GM19438 (cell line): ENCODE results near the gene CPA4.

Experiments
- ATAC-seq: cut with Tn5 transposase; IDR thresholded peaks from one replicate; pipeline ENCODE4 v1.9.1; 2021; ENCODE audit warnings: low read depth; ENCODE audit not compliant: unreplicated experiment

The CPA4 gene

DNA sequence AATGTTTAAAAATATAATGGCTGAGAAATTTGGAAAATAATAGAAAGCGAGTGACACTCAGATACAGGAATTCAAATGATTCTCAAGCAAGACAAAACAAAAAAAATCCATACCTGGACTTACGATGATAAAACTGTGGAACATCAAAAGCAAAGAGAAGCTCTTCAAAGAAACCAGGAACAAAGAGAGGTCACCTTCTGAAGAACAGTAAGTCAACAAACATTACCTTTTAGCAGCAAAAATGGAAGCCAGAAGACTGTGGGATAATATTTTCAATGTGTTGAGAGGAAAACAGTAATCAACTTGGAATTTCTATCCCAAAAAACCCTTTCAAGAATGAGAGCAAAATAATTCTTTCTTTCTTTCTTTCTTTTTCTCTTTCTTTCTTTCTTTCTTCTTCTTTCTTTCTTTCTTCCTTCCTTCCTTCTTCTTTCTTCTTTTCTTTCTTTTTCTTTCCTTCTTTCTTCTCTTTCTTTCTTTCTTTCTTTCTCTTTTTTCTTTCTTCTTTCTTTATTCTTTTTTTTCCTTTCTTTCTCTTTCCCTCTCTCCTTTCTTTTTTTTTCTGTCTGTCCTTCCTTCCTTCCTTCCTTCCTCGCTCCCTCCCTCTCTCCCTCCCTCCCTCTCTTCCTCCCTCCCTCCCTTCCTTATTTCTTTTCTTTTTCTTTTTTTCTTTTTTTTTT lies 49.9 kb downstream of the CPA4 start:
- ATAC-seq, result no peak

GRCh38 chr7:130344271-130344866 lies 51.4 kb downstream of the CPA4 start, which contains the start of gene CPA5:
Gene CPA5 (plus strand): TSS chr7:130344816. CDS start chr7:130346486, 1,670 bp downstream.
- no peak for ATAC-seq

- no peak for ATAC-seq
Observed at GRCh38 chr7:130345136-130345535, 52.2 kb downstream of the CPA4 start.

- no peak for ATAC-seq
Observed at GRCh38 chr7:130345725-130346124, 52.8 kb downstream of the CPA4 start.

DNA sequence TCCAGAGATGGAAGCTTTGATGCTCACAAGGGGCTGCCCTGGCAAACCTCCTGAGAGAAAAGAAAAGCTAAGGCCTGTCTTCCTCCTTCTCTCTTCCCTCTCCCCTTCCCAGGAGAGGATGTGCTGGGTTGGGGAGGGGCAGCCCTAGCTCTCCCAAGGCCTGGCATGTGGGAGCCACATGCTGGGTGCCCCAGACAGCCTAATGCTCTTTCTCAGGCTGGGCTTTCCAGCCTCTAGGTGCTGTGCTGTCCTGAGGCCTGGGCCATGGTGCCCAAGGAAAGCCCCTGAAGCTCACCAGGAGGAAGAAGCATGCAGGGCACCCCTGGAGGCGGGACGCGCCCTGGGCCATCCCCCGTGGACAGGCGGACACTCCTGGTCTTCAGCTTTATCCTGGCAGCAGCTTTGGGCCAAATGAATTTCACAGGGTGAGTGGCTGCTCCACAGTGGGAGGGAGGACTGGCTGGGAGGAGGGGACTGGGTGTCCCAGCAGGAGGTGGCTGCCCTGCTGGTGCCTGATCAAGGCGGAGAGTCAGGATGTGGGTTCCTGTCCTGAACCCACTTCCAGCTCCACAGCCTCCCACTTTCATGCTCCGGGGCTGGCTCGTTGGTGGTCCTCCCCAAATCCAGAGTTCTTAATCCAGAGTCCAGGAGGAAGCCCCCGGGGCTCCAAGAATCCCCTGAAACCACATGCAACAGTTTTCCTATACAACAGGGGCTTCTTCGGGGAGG lies 53.4 kb downstream of the CPA4 start:
- no peak for ATAC-seq

DNA sequence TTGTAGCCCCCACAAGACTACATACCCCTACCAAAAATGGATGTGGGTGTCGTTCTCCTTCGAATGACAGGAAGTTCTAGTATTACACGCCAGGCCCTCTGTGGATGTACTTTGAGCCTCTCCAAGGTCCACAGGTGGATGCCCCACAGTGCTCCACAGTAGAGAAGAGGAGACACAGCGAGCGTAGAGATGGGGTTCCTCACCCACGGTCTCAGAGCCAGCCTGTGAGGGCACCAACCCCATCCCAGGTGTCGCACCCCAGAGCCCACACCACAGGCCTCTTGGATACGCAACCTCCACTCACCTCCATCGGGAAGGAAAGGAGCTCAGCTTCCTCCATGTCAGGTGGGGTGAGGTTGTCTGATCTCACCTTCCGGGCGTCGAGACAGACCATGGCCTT lies 54.0 kb downstream of the CPA4 start:
- no peak for ATAC-seq

- no peak for ATAC-seq
Observed at GRCh38 chr7:130349911-130350782, 57.2 kb downstream of the CPA4 start.

- no peak for ATAC-seq
Observed at GRCh38 chr7:130350945-130351790, 58.2 kb downstream of the CPA4 start.

GRCh38 chr7:130351791-130352090 lies 58.8 kb downstream of the CPA4 start:
- no peak for ATAC-seq

DNA sequence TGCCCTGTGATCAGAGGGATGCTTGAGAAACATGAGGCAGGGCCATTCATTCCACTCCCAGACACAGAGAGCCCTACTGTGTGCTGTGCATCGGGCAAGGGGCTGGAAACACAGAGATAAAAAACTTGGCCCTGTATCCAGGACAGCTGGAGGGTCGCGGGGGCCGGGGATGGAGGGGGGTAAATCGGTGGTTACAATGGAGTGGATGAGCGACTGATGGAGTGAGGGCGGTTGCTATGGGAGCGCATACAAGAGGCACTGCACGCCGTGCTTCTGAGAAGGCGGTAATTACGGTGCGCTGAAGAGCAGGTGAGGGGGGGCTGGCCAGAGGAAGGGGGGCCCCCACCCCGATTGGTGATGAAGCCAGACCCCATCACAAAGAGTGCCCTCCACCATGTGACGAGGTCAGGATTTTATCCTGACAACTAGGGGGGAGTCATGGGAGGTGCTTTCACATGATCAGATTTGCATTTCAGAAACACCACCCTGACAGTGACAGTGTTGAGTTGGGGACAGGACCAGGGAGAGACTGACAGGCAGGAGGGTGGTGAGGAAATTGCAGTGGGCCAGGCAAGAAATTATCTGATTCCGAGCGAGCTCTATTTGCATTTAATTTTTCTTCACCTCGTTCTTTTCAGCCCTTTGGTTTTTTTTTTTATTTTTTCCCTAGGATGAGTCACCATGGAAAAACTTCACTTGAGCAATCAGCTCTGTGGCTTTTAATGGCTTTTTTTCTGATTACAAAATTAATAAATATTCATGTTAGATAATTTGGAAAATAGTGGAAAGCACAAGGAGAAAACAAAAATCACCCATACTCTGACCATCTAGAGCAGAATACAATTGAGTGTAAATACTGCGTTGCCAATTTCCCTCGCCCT lies 59.5 kb downstream of the CPA4 start:
- no peak for ATAC-seq

- no peak for ATAC-seq
Observed at GRCh38 chr7:130353196-130353595, 60.2 kb downstream of the CPA4 start.

DNA sequence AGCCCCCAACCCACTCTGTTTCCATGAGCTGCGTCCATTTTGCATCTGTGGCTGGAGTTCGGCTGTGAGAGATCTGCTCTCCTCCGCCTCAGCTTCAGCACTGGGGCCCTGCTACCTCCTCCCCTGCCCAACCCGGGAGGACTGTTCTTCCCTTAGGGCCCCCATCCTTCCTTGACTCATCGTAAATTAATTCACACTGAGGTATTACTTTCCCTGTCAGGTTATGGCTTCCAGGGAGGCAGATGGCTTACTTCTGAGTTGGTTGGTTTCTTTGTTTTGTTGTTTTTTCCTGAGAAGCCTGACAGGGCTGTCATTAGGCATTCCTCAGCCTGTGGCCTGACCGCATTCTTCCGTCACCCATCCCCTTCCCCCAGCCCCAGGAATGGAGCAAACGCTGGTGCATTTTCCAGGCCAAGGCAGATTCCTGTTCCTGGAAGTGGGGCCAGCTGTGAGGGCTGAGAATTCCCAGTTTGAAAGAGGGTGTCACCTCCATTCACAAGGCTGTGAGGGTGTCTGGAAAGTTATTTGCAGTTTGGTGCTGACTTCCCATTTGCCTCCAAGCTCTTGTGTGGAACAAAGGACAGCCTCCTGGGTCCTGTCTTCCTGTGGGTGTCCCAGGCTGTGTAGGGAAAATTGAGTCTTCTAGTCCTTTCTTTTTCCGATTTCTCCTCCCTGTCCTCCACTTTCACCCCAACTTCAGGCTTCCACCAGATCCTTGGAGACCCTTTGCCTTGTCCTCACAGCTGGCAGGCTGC lies 63.3 kb downstream of the CPA4 start:
- no peak for ATAC-seq

DNA sequence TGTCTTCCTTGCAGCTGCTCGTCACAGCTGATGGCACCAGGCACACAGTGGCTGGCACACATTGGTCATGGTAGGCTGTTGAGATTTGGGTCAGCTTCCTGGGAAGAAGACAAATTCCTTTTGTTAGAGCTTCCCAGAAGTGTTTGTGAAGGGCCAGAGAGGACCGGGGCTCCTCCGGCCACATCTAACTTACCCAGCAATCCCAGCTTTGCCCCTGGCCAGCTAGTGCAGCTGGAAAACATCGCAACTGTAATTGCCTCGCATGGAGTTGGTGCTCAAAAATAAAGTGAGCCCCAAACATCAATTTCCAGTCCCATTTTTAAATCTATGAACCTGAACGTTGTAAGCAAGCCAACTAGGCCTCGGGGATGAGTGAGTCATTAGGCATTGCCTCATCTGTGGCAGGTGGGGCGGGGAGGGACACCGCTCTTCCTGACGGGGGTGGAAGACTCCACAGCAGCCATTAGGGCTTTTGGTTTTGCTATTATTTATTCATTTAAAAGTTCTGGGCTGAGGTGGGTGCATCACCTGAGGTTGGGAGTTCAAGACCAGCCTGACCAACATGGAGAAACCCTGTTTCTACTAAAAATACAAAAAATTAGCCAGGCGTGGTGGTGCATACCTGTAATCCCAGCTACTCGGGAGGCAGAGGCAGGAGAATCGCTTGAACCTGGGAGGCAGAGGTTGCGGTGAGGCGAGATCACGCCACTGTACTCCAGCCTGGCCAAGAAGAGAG lies 64.1 kb downstream of the CPA4 start:
- no peak for ATAC-seq

DNA sequence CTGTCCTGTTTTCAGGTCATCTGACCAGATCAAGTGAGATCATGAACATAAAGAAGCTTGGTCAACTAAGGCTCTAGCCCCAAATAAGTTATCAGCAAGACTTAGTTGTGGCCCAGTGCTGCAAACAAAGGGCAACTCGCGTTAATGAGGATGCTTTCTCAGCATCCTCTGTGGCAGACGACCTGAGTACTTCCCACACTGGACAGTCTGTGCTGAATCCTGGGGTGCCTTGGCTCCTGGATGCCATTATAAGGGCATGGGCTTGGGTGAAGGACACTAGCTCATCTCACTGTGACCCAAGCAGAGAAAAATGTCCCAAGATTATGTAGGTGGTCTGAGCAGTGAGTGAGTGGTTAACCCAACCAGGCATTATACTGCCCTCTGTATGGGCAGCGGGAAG lies 65.5 kb downstream of the CPA4 start:
- no peak for ATAC-seq

DNA sequence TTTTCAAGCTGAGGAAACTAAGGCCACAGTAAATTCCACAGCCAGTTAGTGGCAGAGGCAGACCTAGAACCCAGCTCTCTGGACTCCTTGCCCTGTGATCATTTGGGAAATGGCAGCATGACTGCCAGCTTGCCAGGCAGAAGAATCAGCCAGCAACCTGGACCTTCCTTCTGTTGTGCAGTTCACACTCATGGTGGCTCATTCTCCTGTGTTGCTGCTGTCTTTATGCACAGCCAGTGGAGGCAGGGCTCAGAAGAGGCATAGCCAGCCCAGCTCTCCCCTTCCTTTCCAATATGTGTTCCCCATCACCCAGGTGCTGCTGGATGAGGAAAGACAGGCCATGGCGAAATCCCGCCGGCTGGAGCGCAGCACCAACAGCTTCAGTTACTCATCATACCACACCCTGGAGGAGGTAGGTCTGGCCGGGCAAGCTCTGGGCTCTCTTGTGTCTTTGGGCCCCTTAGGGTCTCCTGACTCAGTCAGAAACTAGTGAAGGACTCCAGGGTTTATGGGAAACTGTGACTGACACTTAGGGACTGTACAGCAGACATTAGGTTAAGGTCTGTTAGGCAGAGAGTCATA lies 66.4 kb downstream of the CPA4 start:
- ATAC-seq, result no peak

GRCh38 chr7:130360518-130360917 lies 67.6 kb downstream of the CPA4 start:
- no peak for ATAC-seq

GRCh38 chr7:130361681-130362080 lies 68.7 kb downstream of the CPA4 start:
- no peak for ATAC-seq
